IPS DF 4.7 (cell line): Measurements from ENCODE around the gene BEST2.
"Not testable (repeated sequence)": the region's sequence is repeated elsewhere in the genome, so short reads cannot be mapped to it uniquely, and the experiment has no call there.

Experiments
- DNase-seq: peaks from one replicate; pipeline ENCODE4 v3.0.0-alpha.2; 2013; ENCODE audit warnings: low spot score; ENCODE audit errors: extremely low read depth

The BEST2 gene

GRCh38 chr19:12786952-12787351, 35.4 kb downstream of the BEST2 start:
- DNase-seq = no peak

- no peak for DNase-seq
Observed at GRCh38 chr19:12787458-12787857, 35.9 kb downstream of the BEST2 start.

- DNase-seq = no peak
Observed at GRCh38 chr19:12788042-12788681, 36.6 kb downstream of the BEST2 start.

- DNase-seq = no peak
Observed at GRCh38 chr19:12788682-12789097, 37.1 kb downstream of the BEST2 start.

- no peak for DNase-seq
Observed at GRCh38 chr19:12789098-12789903, 37.7 kb downstream of the BEST2 start.

- no peak for DNase-seq
Observed at GRCh38 chr19:12789904-12790619, 38.5 kb downstream of the BEST2 start.

- no peak for DNase-seq
Observed at GRCh38 chr19:12790628-12791344, 39.2 kb downstream of the BEST2 start.

- no peak for DNase-seq
Observed at GRCh38 chr19:12791345-12792050, 39.9 kb downstream of the BEST2 start, which contains the start of gene JUNB. Gene JUNB, plus strand, starts transcription at chr19:12791486. Its CDS starts 286 bp downstream, at chr19:12791772.

GRCh38 chr19:12792051-12792852, 40.7 kb downstream of the BEST2 start:
- DNase-seq = no peak

GRCh38 chr19:12792853-12793289, 41.3 kb downstream of the BEST2 start:
- no peak for DNase-seq

GRCh38 chr19:12793290-12794195, 42.0 kb downstream of the BEST2 start:
- DNase-seq = no peak

- no peak for DNase-seq
Observed at GRCh38 chr19:12794196-12794941, 42.8 kb downstream of the BEST2 start.

- no peak for DNase-seq
Observed at GRCh38 chr19:12794971-12795381, 43.4 kb downstream of the BEST2 start.

- DNase-seq = no peak
Observed at GRCh38 chr19:12796146-12797071, 44.8 kb downstream of the BEST2 start.

- no peak for DNase-seq
Observed at GRCh38 chr19:12797141-12797587, 45.6 kb downstream of the BEST2 start.

GRCh38 chr19:12797607-12798006, 46.0 kb downstream of the BEST2 start:
- not testable (repeated sequence) for DNase-seq
